Caco-2 (cell line): ENCODE measurements around the gene SYT15B. TPM values are rescaled to one million over a fixed set of nuclear protein-coding genes. Genes with fewer than 3 reads are reported as not detected.
"Not testable (repeated sequence)": the region's sequence is repeated elsewhere in the genome, so short reads cannot be mapped to it uniquely, and the experiment has no call there.

Experiments used
- BruUV-seq: library from RNA; stranded (reverse); fragments of 400-500 nt; replicated peaks from 2 replicates; lab custom pipeline; 2021; lab: Mats Ljungman, UMichigan
- CTCF ChIA-PET: fragments of 300-600 bp; sonication (Branson Sonifier 250); formaldehyde crosslinking; loops from one replicate; lab custom pipeline; 2022; ENCODE audit warnings: antibody characterized with exemption; lab: Charles Lee
- POLR2A ChIA-PET: fragments of 300-600 bp; sonication (Branson Sonifier 250); formaldehyde crosslinking; loops from one replicate; lab custom pipeline; 2022; ENCODE audit warnings: antibody characterized with exemption; lab: Charles Lee
- DNase-seq, 2 experiments: peaks; one replicate each; pipeline versions ENCODE4 v3.0.0 to v3.0.0-alpha.2; 2020 to 2022
- H3K27me3 ChIP-seq: replicated peaks from 2 replicates; pipeline ENCODE4 v1.6.0; 2011; ENCODE audit warnings: low read length; ENCODE audit not compliant: control insufficient read depth, insufficient read depth
- H3K36me3 ChIP-seq: 2 replicates; pipeline ENCODE4 v1.5.1; 2011; ENCODE audit warnings: low read length; ENCODE audit not compliant: control insufficient read depth, insufficient read depth
- H3K4me1 ChIP-seq: fragments of 250-450 bp; sonication (Bioruptor Pico); 2 replicates; pipeline ENCODE4 v1.5.1; 2020; ENCODE audit warnings: mild to moderate bottlenecking
- H3K4me3 ChIP-seq: 2 replicates; pipeline ENCODE4 v1.5.1; 2011; ENCODE audit warnings: low read depth, mild to moderate bottlenecking, control low read depth, low read length
- H3K9me3 ChIP-seq: fragments of 250-450 bp; sonication (Bioruptor Pico); 2 replicates; pipeline ENCODE4 v1.5.1; 2020; ENCODE audit warnings: mild to moderate bottlenecking, moderate library complexity
- H3K27ac Mint-ChIP-seq: one replicate; pipeline ENCODE4 v1.8.0; 2022; ENCODE audit warnings: mixed read lengths; ENCODE audit not compliant: unreplicated experiment
- H3K27me3 Mint-ChIP-seq: one replicate; pipeline ENCODE4 v1.8.0; 2022; ENCODE audit warnings: mixed read lengths; ENCODE audit not compliant: insufficient read depth, unreplicated experiment
- H3K36me3 Mint-ChIP-seq: one replicate; pipeline ENCODE4 v1.8.0; 2022; ENCODE audit warnings: mild to moderate bottlenecking, mixed read lengths; ENCODE audit not compliant: insufficient read depth, unreplicated experiment
- H3K4me1 Mint-ChIP-seq: one replicate; pipeline ENCODE4 v1.8.0; 2022; ENCODE audit warnings: low read depth, mixed read lengths; ENCODE audit not compliant: unreplicated experiment
- H3K4me3 Mint-ChIP-seq: one replicate; pipeline ENCODE4 v1.8.0; 2022; ENCODE audit warnings: mild to moderate bottlenecking, moderate library complexity, mixed read lengths; ENCODE audit not compliant: unreplicated experiment
- H3K9me3 Mint-ChIP-seq: one replicate; pipeline ENCODE4 v1.8.0; 2022; ENCODE audit warnings: mixed read lengths; ENCODE audit not compliant: unreplicated experiment
- intact Hi-C: fragments of 100-400 bp; cut with micrococcal nuclease; formaldehyde crosslinking; loops from one replicate; pipeline ENCODE4 v1.10.0; 2022; ENCODE audit not compliant: unreplicated experiment
- total RNA-seq: library from RNA; stranded (reverse); gene quantifications from 2 replicates; pipeline ENCODE4 v1.2.3, GENCODE V29; 2022

The SYT15B gene
- total RNA-seq, 1 experiment from 2014 or later: 0.11 TPM

DNA sequence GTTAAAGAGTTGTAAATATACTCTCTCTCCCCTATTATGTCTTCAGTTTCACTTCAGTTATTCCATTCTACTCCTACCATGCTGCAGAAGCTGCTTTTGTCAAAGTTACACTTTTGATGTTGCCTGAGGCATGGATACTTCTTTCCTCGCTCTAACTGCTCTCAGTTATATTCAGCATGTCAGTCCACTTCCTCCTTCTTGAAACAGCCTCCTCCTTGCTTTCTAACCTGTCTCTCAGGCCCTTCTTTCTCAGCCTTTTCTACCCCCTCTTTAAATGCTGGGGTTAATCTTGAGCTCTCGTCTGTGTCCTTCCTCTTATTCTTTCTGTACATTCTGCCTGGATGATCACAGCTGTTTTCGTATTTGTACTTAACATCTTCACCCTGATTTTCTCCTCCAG, 40.0 kb downstream of the SYT15B start:
- H3K9me3 Mint-ChIP-seq, H3K4me3 Mint-ChIP-seq, H3K4me3 ChIP-seq, intact Hi-C loops, H3K4me1 Mint-ChIP-seq, H3K36me3 ChIP-seq, H3K4me1 ChIP-seq, DNase-seq, H3K27me3 ChIP-seq, H3K9me3 ChIP-seq, CTCF ChIA-PET, H3K27me3 Mint-ChIP-seq, BruUV-seq, H3K27ac Mint-ChIP-seq, POLR2A ChIA-PET, H3K36me3 Mint-ChIP-seq: not testable (repeated sequence)

DNA sequence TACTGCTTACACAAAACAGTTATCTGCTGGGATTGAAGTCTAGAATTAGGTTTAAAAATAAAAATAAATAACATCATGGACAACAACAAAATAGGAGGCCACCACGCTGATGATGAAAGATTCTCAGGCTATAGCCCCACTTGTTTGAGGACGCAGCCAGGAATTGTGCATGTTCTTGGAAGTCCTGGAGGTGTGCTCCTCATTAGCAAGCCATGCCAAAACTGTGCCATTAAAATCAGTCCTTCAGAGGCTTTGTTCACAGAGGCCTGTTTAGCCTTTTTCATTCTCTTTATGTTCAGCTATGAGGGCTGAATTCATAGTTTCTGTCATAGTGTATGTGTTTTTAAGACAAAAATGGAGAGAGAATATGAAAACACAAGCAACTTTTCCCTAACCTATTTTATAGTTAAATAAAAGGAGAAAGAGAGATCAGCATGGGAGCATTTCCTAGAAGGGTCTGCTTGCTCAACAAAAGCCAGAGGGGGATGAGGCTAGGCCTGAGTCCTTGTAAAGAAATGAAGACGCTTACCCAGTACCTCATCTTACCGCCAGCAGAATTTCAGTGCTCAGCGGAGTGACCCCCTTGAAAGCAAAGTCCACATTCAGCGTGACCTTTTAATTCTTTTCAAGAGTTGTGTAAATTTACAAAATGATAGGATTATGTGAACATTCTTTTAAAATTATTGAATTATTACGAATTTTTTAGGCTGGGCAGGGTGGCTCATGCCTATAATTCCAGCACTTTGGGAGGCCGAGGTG, 46.2 kb downstream of the SYT15B start:
- BruUV-seq, H3K36me3 Mint-ChIP-seq, intact Hi-C loops: not testable (repeated sequence)

More for the DNA sequence above, 46.2 kb downstream of the SYT15B start:
- DNase-seq, H3K9me3 ChIP-seq, H3K27ac Mint-ChIP-seq, CTCF ChIA-PET, H3K27me3 Mint-ChIP-seq, H3K4me3 ChIP-seq, H3K9me3 Mint-ChIP-seq, POLR2A ChIA-PET, H3K4me3 Mint-ChIP-seq, H3K4me1 ChIP-seq, H3K27me3 ChIP-seq, H3K4me1 Mint-ChIP-seq, H3K36me3 ChIP-seq: not testable (repeated sequence)

Other genes starting within 250 kb of the SYT15B start
- 20.7 and 26.1 TPM in 2 replicates for gene AGAP9, start 240.0 kb downstream of the SYT15B start, total RNA-seq
- 0.41 and 0.56 TPM in 2 replicates for gene NPY4R2, start 155.1 kb upstream of the SYT15B start, total RNA-seq
- not detected in 2 replicates for gene FAM25C, start 236.2 kb upstream of the SYT15B start, total RNA-seq